ENCODE measurements around the gene RTEL1. TPM values are rescaled to one million over a fixed set of nuclear protein-coding genes. Genes with fewer than 3 reads are reported as not detected.
"Not testable (repeated sequence)": the region's sequence is repeated elsewhere in the genome, so short reads cannot be mapped to it uniquely, and the experiment has no call there.

The RTEL1 gene
- total and polyA plus RNA-seq, 2 donors (not counting 1 experiment from before 2014, with no cell fraction given) = 15.1 to 32.6 TPM

GRCh38 chr20:63628246-63628975 lies 29.7 kb upstream of the RTEL1 start:
- 22% methylated on average over 22 of the region's 22 CpGs for WGBS (ENCODE audit: insufficient coverage)
- peaks cover 45% of the 10 kb centered on the region for H3K4me1 Mint-ChIP-seq
- peak overlapping the region; percentile 79 for H3K9ac ChIP-seq (ENCODE audit: low read length)
- intact Hi-C loops (cut with micrococcal nuclease) = no loop called here
- H3K36me3 ChIP-seq (replicated peaks in 1 of 2; ENCODE audit: control extremely low read depth in 1 of 2, control insufficient read depth in 1 of 2, extremely low read depth in 1 of 2, insufficient read depth in 2 of 2, low read length in 1 of 2) = peaks cover 0 to 12% of the 10 kb centered on the region in 2 experiments
- DNase-seq (peak; percentile 63), ATAC-seq (ENCODE audit: low read depth) (no peak)
- peak overlapping the region; percentile 95 for H3K4me3 Mint-ChIP-seq
- peak overlapping the region; percentile 51 for H2AFZ ChIP-seq (ENCODE audit: insufficient read depth, low read depth, low read length, poor library complexity, severe bottlenecking)
- ChIA-PET POLR2A (interaction anchor here (0.6 to 4.3 kb wide), 7 partner anchors 8 to 83 kb away, joined by 3 to 92 read pairs (median 29); no protein-coding TSS in a partner anchor), CTCF (interaction anchor here (1.1 to 1.7 kb wide), 2 partner anchors 14 kb away, joined by 3 to 20 read pairs; no protein-coding TSS in a partner anchor)
- no peaks in the 10 kb centered on the region for H3K27me3 Mint-ChIP-seq
- H3K27ac ChIP-seq (ENCODE audit: low read length in 2 of 2) = peak overlapping the region; percentile 35 to 84
- H4K20me1 ChIP-seq (ENCODE audit: control insufficient read depth, insufficient read depth, low read length, poor library complexity, severe bottlenecking) = no peaks in the 10 kb centered on the region
- H3K4me3 ChIP-seq (ENCODE audit: control extremely low read depth in 1 of 5, extremely low read depth in 1 of 5, insufficient read depth in 1 of 5, low read depth in 2 of 5, low read length in 4 of 5) = peak overlapping the region; percentile 64 to 90 (median 87)
- H3K27me3 ChIP-seq (replicated peaks in 1 of 4; ENCODE audit: control extremely low read depth in 1 of 4, control insufficient read depth in 3 of 4, insufficient read depth in 4 of 4, low read length in 3 of 4) = no peaks in the 10 kb centered on the region
- no peaks in the 10 kb centered on the region for H3K9me3 ChIP-seq (ENCODE audit: control extremely low read depth in 1 of 3, control insufficient read depth in 2 of 3, insufficient read depth in 1 of 3, low read length in 2 of 3)
- TF ChIP-seq CTCF (IDR thresholded peaks at IDR 0.05) (no peak), EZH2 (IDR thresholded peaks at IDR 0.05; ENCODE audit: borderline replicate concordance, insufficient read depth, low read depth, low read length, poor library complexity, severe bottlenecking) (no peak)
- peaks cover 44 to 59% of the 10 kb centered on the region in 2 donors for H3K4me1 ChIP-seq (ENCODE audit: control insufficient read depth in 2 of 2, insufficient read depth in 2 of 2, low read length in 2 of 2)
- H3K79me2 ChIP-seq (ENCODE audit: control insufficient read depth, insufficient read depth, low read length) = peaks cover 59% of the 10 kb centered on the region
- peak overlapping the region; percentile 97 for H3K4me2 ChIP-seq (replicated peaks; ENCODE audit: low read depth, low read length, poor library complexity, severe bottlenecking)
- peak overlapping the region; percentile 95 for H3K27ac Mint-ChIP-seq
- no peaks in the 10 kb centered on the region for H3K9me3 Mint-ChIP-seq (ENCODE audit: insufficient read depth)

- peak overlapping the region; percentile 26 to 92 for H3K27ac ChIP-seq (ENCODE audit: low read length in 2 of 2)
- peak overlapping the region; percentile 43 for H3K4me2 ChIP-seq (replicated peaks; ENCODE audit: low read depth, low read length, poor library complexity, severe bottlenecking)
- DNase-seq; H3K9ac ChIP-seq (ENCODE audit: low read length); H4K20me1 ChIP-seq (ENCODE audit: control insufficient read depth, insufficient read depth, low read length, poor library complexity, severe bottlenecking); H3K9me3 Mint-ChIP-seq (ENCODE audit: insufficient read depth); H2AFZ ChIP-seq (ENCODE audit: insufficient read depth, low read depth, low read length, poor library complexity, severe bottlenecking); intact Hi-C loops (cut with micrococcal nuclease); H3K27me3 Mint-ChIP-seq; H3K9me3 ChIP-seq (ENCODE audit: control extremely low read depth in 1 of 3, control insufficient read depth in 2 of 3, insufficient read depth in 1 of 3, low read length in 2 of 3); H3K27me3 ChIP-seq (replicated peaks in 1 of 4; ENCODE audit: control extremely low read depth in 1 of 4, control insufficient read depth in 3 of 4, insufficient read depth in 4 of 4, low read length in 3 of 4); ATAC-seq (ENCODE audit: low read depth); H3K4me3 ChIP-seq (ENCODE audit: control extremely low read depth in 1 of 5, extremely low read depth in 1 of 5, insufficient read depth in 1 of 5, low read depth in 2 of 5, low read length in 4 of 5): not testable (repeated sequence)
- WGBS (ENCODE audit: insufficient coverage) = 97% methylated on average over 6 of the region's 6 CpGs
- H3K4me1 Mint-ChIP-seq = peaks cover 60% of the 10 kb centered on the region
- H3K79me2 ChIP-seq (ENCODE audit: control insufficient read depth, insufficient read depth, low read length) = peaks cover 51% of the 10 kb centered on the region
- H3K36me3 ChIP-seq (replicated peaks in 1 of 2; ENCODE audit: control extremely low read depth in 1 of 2, control insufficient read depth in 1 of 2, extremely low read depth in 1 of 2, insufficient read depth in 2 of 2, low read length in 1 of 2) = peaks cover 0 to 12% of the 10 kb centered on the region in 2 experiments
- POLR2A ChIA-PET = interaction anchor here (0.5 to 4.3 kb wide), 3 partner anchors 10 to 56 kb away, joined by 3 to 31 read pairs (median 12); no protein-coding TSS in a partner anchor
- H3K4me1 ChIP-seq (ENCODE audit: control insufficient read depth in 2 of 2, insufficient read depth in 2 of 2, low read length in 2 of 2) = peaks cover 66 to 76% of the 10 kb centered on the region in 2 donors
- H3K27ac Mint-ChIP-seq = peak overlapping the region; percentile 93
- peak overlapping the region; percentile 29 for H3K4me3 Mint-ChIP-seq
- CTCF ChIA-PET = interaction anchor here (2.2 to 2.9 kb wide), 2 partner anchors 11 to 93 kb away, joined by 7 to 12 read pairs; partner anchors contain the start of gene PTK6
Measured at GRCh38 chr20:63630956-63631355, 27.2 kb upstream of the RTEL1 start.

- ATAC-seq (ENCODE audit: low read depth) = not testable (repeated sequence)
Measured at GRCh38 chr20:63631426-63631825, 26.7 kb upstream of the RTEL1 start.

More at GRCh38 chr20:63631426-63631825, 26.7 kb upstream of the RTEL1 start:
- WGBS (ENCODE audit: insufficient coverage) = 27% methylated on average over 5 of the region's 10 CpGs
- Mint-ChIP-seq H3K4me1 (peaks cover 61% of the 10 kb centered on the region), H3K27ac (peak overlapping the region; percentile 93), H3K4me3 (peak overlapping the region; percentile 78)
- peak; percentile 71 for DNase-seq
- H4K20me1 ChIP-seq (ENCODE audit: control insufficient read depth, insufficient read depth, low read length, poor library complexity, severe bottlenecking); H3K9me3 ChIP-seq (ENCODE audit: control extremely low read depth in 1 of 3, control insufficient read depth in 2 of 3, insufficient read depth in 1 of 3, low read length in 2 of 3); intact Hi-C loops (cut with micrococcal nuclease); H3K9ac ChIP-seq (ENCODE audit: low read length); H3K27me3 ChIP-seq (replicated peaks in 1 of 4; ENCODE audit: control extremely low read depth in 1 of 4, control insufficient read depth in 3 of 4, insufficient read depth in 4 of 4, low read length in 3 of 4); H2AFZ ChIP-seq (ENCODE audit: insufficient read depth, low read depth, low read length, poor library complexity, severe bottlenecking); H3K4me3 ChIP-seq (ENCODE audit: control extremely low read depth in 1 of 5, extremely low read depth in 1 of 5, insufficient read depth in 1 of 5, low read depth in 2 of 5, low read length in 4 of 5); H3K9me3 Mint-ChIP-seq (ENCODE audit: insufficient read depth); H3K27me3 Mint-ChIP-seq: not testable (repeated sequence)
- Histone ChIP-seq H3K36me3 (replicated peaks in 1 of 2; ENCODE audit: control extremely low read depth in 1 of 2, control insufficient read depth in 1 of 2, extremely low read depth in 1 of 2, insufficient read depth in 2 of 2, low read length in 1 of 2) (peaks cover 0 to 12% of the 10 kb centered on the region in 2 experiments), H3K4me1 (ENCODE audit: control insufficient read depth in 2 of 2, insufficient read depth in 2 of 2, low read length in 2 of 2) (peaks cover 69 to 78% of the 10 kb centered on the region in 2 donors), H3K4me2 (replicated peaks; ENCODE audit: low read depth, low read length, poor library complexity, severe bottlenecking) (peak overlapping the region; percentile 43), H3K27ac (ENCODE audit: low read length in 2 of 2) (peak overlapping the region; percentile 26 to 92), H3K79me2 (ENCODE audit: control insufficient read depth, insufficient read depth, low read length) (peaks cover 47% of the 10 kb centered on the region)
- CTCF ChIA-PET = interaction anchor here (2.2 to 2.9 kb wide), 2 partner anchors 10 to 93 kb away, joined by 7 to 12 read pairs; partner anchors contain the start of gene PTK6
- POLR2A ChIA-PET = interaction anchor here (0.6 to 4.3 kb wide), 3 partner anchors 10 to 50 kb away, joined by 3 to 31 read pairs (median 5); no protein-coding TSS in a partner anchor
